Measurements from ENCODE around the gene TMEM30B. TPM values are rescaled to one million over a fixed set of nuclear protein-coding genes. Genes with fewer than 3 reads are reported as not detected.

Gene TMEM30B
- total and polyA plus RNA-seq, 2 of the 4 experiments (the other 2 are of a cell fraction): 0.03 TPM; not detected in 1

DNA sequence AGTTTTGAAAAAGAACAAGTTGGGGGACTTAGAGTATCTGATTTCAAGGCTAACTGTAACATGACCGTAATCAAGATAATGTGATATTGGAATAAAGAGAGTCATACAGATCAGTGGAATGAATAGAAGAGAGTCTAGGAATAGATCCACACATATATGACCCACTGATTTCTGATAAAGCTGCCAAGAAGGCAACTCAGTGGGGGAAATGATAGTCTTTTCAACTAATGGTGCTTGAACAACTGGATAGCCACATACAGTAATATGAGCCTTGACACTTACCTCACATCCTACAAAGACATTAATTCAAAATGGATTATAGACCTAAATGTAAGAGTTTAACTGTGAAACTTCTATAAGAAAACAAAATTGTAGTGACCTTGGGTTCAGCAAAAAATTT is 44.0 kb upstream of the TMEM30B start:
- Histone ChIP-seq H2AK9ac (replicated peaks; ENCODE audit: low read depth, low read length, poor library complexity) (no peak overlapping the region), H3K14ac (replicated peaks; ENCODE audit: low read depth, low read length) (no peak overlapping the region), H2BK5ac (ENCODE audit: low read depth, low read length, poor library complexity, severe bottlenecking) (no peak overlapping the region), H4K91ac (ENCODE audit: insufficient read depth, low read depth, low read length) (no peak overlapping the region), H4K8ac (ENCODE audit: low read depth in 2 of 2, low read length in 2 of 2) (no peak overlapping the region), H3K27me3 (ENCODE audit: control insufficient read depth, insufficient read depth, low read length) (peaks cover 40% of the 10 kb centered on the region), H2AFZ (replicated peaks; ENCODE audit: low read length, poor library complexity) (no peak overlapping the region), H3K4me2 (ENCODE audit: low read depth, low read length) (no peak overlapping the region), H3K9ac (ENCODE audit: low read depth, low read length) (no peak overlapping the region), H3K56ac (ENCODE audit: extremely low read depth, insufficient read depth, low read length) (no peak overlapping the region), H3K23ac (ENCODE audit: low read depth, low read length) (no peak overlapping the region), H3K36me3 (ENCODE audit: control insufficient read depth, insufficient read depth, low read length) (no peaks in the 10 kb centered on the region), H4K20me1 (ENCODE audit: insufficient read depth, low read length) (no peaks in the 10 kb centered on the region), H3K9me3 (ENCODE audit: control insufficient read depth, insufficient read depth, low read length) (peaks cover 5% of the 10 kb centered on the region; the same call in 1 of the 2 replicates), H4K5ac (ENCODE audit: low read depth, low read length) (no peak overlapping the region), H3K9me1 (ENCODE audit: insufficient read depth, low read length) (no peaks in the 10 kb centered on the region), H3K4me1 (ENCODE audit: control insufficient read depth, insufficient read depth, low read length) (no peaks in the 10 kb centered on the region; the same call in 1 of the 2 replicates), H2AK5ac (ENCODE audit: low read depth, low read length) (no peak overlapping the region), H2BK120ac (ENCODE audit: low read depth, low read length) (no peak overlapping the region), H3K18ac (ENCODE audit: low read depth, low read length) (no peak overlapping the region), H2BK15ac (ENCODE audit: low read depth, low read length) (no peak overlapping the region), H3K79me1 (ENCODE audit: low read depth in 1 of 2, low read length in 2 of 2) (no peaks in the 10 kb centered on the region), H3K27ac (ENCODE audit: insufficient read depth, low read length) (no peak overlapping the region), H2BK20ac (ENCODE audit: low read depth, low read length) (no peak overlapping the region), H3K4me3 (ENCODE audit: insufficient read depth, low read depth, low read length) (no peak overlapping the region), H3K4ac (ENCODE audit: low read depth, low read length) (no peak overlapping the region)
- POLR2A ChIA-PET (ENCODE audit: unreplicated experiment): no interaction called here
- CTCF ChIA-PET: no interaction called here
- ATAC-seq (ENCODE audit: low read depth) (no peak), DNase-seq (no peak)
- BruUV-seq (replicated peaks): no TSS peak
- TF ChIP-seq MAZ (IDR thresholded peaks at IDR 0.05; ENCODE audit: borderline replicate concordance, low read depth, low read length) (no peak), MXI1 (IDR thresholded peaks at IDR 0.05; ENCODE audit: borderline replicate concordance, low read depth, low read length) (no peak), BHLHE40 (IDR thresholded peaks at IDR 0.05; ENCODE audit: low read depth, low read length) (no peak), POLR2A (IDR thresholded peaks at IDR 0.05; ENCODE audit: low read depth, low read length) (no peak), RFX5 (IDR thresholded peaks at IDR 0.05; ENCODE audit: low read depth, low read length) (no peak), SMC3 (IDR thresholded peaks at IDR 0.05; ENCODE audit: low read depth, low read length) (no peak), CHD1 (IDR thresholded peaks at IDR 0.05; ENCODE audit: low read depth, low read length) (no peak), RAD21 (IDR thresholded peaks at IDR 0.05; ENCODE audit: low read length) (no peak), RCOR1 (IDR thresholded peaks at IDR 0.05; ENCODE audit: insufficient replicate concordance, low read length) (no peak), NFE2L2 (IDR thresholded peaks at IDR 0.05; ENCODE audit: low read depth, low read length) (no peak)
- TF ChIP-seq, protein P1, sequence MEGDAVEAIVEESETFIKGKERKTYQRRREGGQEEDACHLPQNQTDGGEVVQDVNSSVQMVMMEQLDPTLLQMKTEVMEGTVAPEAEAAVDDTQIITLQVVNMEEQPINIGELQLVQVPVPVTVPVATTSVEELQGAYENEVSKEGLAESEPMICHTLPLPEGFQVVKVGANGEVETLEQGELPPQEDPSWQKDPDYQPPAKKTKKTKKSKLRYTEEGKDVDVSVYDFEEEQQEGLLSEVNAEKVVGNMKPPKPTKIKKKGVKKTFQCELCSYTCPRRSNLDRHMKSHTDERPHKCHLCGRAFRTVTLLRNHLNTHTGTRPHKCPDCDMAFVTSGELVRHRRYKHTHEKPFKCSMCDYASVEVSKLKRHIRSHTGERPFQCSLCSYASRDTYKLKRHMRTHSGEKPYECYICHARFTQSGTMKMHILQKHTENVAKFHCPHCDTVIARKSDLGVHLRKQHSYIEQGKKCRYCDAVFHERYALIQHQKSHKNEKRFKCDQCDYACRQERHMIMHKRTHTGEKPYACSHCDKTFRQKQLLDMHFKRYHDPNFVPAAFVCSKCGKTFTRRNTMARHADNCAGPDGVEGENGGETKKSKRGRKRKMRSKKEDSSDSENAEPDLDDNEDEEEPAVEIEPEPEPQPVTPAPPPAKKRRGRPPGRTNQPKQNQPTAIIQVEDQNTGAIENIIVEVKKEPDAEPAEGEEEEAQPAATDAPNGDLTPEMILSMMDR (conservative IDR thresholded peaks at IDR 0.05; ENCODE audit: low read depth, low read length): no peak
- TF ChIP-seq, protein P2, sequence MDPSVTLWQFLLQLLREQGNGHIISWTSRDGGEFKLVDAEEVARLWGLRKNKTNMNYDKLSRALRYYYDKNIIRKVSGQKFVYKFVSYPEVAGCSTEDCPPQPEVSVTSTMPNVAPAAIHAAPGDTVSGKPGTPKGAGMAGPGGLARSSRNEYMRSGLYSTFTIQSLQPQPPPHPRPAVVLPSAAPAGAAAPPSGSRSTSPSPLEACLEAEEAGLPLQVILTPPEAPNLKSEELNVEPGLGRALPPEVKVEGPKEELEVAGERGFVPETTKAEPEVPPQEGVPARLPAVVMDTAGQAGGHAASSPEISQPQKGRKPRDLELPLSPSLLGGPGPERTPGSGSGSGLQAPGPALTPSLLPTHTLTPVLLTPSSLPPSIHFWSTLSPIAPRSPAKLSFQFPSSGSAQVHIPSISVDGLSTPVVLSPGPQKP (IDR thresholded peaks at IDR 0.05; ENCODE audit: borderline replicate concordance, low read depth, low read length): no peak
- in situ Hi-C loops (cut with MboI; ENCODE audit: low sequenced_read_pairs): no loop called here
- dilution Hi-C loops (cut with HindIII; ENCODE audit: low sequenced_read_pairs, unreplicated experiment): no loop called here
- intact Hi-C loops (cut with micrococcal nuclease): no loop called here
- no CpG with 5 or more reads among the region's 1 CpG for WGBS, 2 experiments (ENCODE audit: extremely low coverage in 2 of 2, insufficient read length in 1 of 2)

Data from IMR-90 (cell line).